ENCODE measurements around the gene NMNAT3.

The NMNAT3 gene

DNA sequence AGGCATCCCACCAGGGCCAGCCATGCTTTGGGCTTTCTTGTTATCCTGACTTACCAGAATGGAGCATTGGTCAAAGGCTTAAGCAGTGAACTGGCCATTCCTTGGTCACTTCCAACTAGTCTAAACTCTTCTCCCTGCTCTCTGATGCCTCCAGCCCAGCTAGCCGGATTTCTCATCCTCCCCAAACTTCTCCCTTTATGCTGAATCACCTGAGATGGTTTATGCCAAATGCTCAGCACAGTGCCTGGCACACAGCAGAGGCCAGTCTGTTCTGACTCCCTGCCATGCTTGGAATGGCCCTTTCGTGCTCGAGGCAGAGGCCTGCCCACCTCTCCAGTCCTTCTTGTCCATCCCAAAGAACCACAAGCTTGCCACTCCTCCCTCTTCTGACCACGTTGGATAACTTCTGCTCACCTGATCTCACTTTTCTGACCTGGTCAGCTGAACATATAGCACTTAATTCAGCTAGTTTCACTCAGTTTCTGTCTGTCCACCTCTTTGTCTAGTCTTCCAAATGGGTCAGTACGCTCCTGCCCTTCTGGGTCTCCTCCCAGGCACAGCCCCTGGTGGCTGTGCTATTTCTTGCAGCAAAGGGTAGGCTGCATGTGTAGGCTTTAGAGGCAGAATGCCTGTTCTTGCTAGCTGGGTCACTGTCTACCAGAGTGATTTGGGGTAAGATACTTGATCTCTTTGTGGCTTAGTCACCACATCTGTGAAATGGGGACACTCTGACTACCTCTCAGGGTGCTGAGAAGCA lies 136.1 kb downstream of the NMNAT3 start:
- ChIA-PET CTCF (interaction anchor here (1.0 kb wide), 1 partner anchor 23 kb away, joined by 4 read pairs; no protein-coding TSS in a partner anchor), POLR2A (no interaction called here)
- no peak for TF ChIP-seq PKNOX1 (IDR thresholded peaks at IDR 0.05)
- TF ChIP-seq SUZ12 (IDR thresholded peaks at IDR 0.05) = no peak
- TF ChIP-seq HDGF (IDR thresholded peaks at IDR 0.05; ENCODE audit: borderline replicate concordance) = no peak
- TF ChIP-seq CTBP1 (IDR thresholded peaks at IDR 0.05; ENCODE audit: borderline replicate concordance) = no peak
- no peak for TF ChIP-seq NFRKB (IDR thresholded peaks at IDR 0.05)
- TF ChIP-seq ELF4 (IDR thresholded peaks at IDR 0.05) = no peak
- TF ChIP-seq ARNT (IDR thresholded peaks at IDR 0.05) = no peak
- TF ChIP-seq TARDBP (IDR thresholded peaks at IDR 0.05) = no peak
- no peak for TF ChIP-seq BHLHE40 (IDR thresholded peaks at IDR 0.05; ENCODE audit: borderline replicate concordance)
- no peak for DNase-seq (ENCODE audit: extremely low spot score)

DNA sequence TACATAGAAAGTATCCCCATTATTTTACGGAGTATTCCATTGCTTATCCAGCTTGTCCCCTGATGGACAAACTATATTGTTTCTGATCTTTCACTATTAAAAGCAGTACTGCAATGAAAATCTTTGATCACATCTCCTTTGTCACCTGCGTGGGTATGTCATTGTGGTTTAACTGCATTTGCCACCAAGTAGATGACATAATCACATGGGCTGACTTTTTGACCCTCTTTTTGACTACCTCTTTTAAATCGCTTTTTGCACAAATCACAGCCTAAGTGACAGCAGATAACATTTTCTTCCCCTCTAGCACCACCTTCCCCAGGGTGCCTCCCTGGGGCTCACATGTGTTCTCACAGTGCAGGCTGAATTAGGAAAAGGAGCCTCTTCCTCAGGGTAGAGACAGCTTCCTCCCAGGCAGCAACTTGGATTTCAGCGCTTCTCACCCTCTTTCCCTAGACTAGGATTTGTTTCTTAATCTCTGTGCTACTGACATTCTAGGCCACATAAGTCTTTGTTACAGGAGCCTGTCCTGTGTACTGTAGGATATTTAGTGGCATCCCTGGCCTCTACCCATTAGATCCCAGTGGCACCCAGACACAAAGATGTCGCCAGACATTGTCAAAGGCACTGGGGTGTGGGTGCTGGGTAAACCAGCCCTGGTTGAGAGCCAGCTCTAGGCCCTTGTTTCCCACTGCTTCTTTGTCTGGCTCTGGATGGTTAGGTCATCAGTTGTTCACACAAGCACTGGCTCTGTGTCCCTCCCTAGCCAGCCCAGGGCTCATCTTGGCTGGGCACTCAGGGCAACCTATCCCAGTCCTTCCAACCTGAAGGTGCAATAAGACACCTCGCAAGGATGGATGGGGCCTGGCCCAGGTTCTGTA lies 136.9 kb downstream of the NMNAT3 start:
- POLR2A ChIA-PET = no interaction called here
- no peak for TF ChIP-seq SP1 (IDR thresholded peaks at IDR 0.05)
- peak; percentile 33 for TF ChIP-seq PKNOX1 (IDR thresholded peaks at IDR 0.05)
- TF ChIP-seq FOXK2 (IDR thresholded peaks at IDR 0.05) = no peak
- TF ChIP-seq NFRKB (IDR thresholded peaks at IDR 0.05) = no peak
- CTCF ChIA-PET = no interaction called here
- DNase-seq (ENCODE audit: extremely low spot score) = no peak

- CTCF ChIA-PET = no interaction called here
Observed at GRCh38 chr3:139538733-139539132, 139.0 kb downstream of the NMNAT3 start.

GRCh38 chr3:139537795-139538621 lies 139.8 kb downstream of the NMNAT3 start:
- CTCF ChIA-PET = no interaction called here
- no peak for DNase-seq (ENCODE audit: extremely low spot score)
- POLR2A ChIA-PET = no interaction called here
- TF ChIP-seq TARDBP (IDR thresholded peaks at IDR 0.05) (no peak), L3MBTL2 (conservative IDR thresholded peaks at IDR 0.05) (no peak), HDGF (IDR thresholded peaks at IDR 0.05; ENCODE audit: borderline replicate concordance) (no peak), FOXK2 (IDR thresholded peaks at IDR 0.05) (no peak), LEF1 (IDR thresholded peaks at IDR 0.05; ENCODE audit: borderline replicate concordance) (no peak), FOXA1 (IDR thresholded peaks at IDR 0.05) (no peak), ELF4 (IDR thresholded peaks at IDR 0.05) (no peak), ZNF384 (IDR thresholded peaks at IDR 0.05) (no peak), CTBP1 (IDR thresholded peaks at IDR 0.05; ENCODE audit: borderline replicate concordance) (no peak), NFRKB (IDR thresholded peaks at IDR 0.05) (no peak), SP1 (IDR thresholded peaks at IDR 0.05) (no peak), FOXM1 (IDR thresholded peaks at IDR 0.05; ENCODE audit: borderline replicate concordance) (no peak), ARNT (IDR thresholded peaks at IDR 0.05) (no peak), PKNOX1 (IDR thresholded peaks at IDR 0.05) (no peak), BHLHE40 (IDR thresholded peaks at IDR 0.05; ENCODE audit: borderline replicate concordance) (no peak), SUZ12 (IDR thresholded peaks at IDR 0.05) (no peak)

More at GRCh38 chr3:139538733-139539132, 139.0 kb downstream of the NMNAT3 start:
- TF ChIP-seq L3MBTL2 (conservative IDR thresholded peaks at IDR 0.05) (no peak), ELF4 (IDR thresholded peaks at IDR 0.05) (no peak), BHLHE40 (IDR thresholded peaks at IDR 0.05; ENCODE audit: borderline replicate concordance) (no peak), TARDBP (IDR thresholded peaks at IDR 0.05) (no peak), NFRKB (IDR thresholded peaks at IDR 0.05) (no peak), PKNOX1 (IDR thresholded peaks at IDR 0.05) (no peak), SUZ12 (IDR thresholded peaks at IDR 0.05) (no peak), SP1 (IDR thresholded peaks at IDR 0.05) (no peak), LEF1 (IDR thresholded peaks at IDR 0.05; ENCODE audit: borderline replicate concordance) (no peak), FOXA1 (IDR thresholded peaks at IDR 0.05) (no peak), ZNF384 (IDR thresholded peaks at IDR 0.05) (no peak), ARNT (IDR thresholded peaks at IDR 0.05) (no peak), FOXM1 (IDR thresholded peaks at IDR 0.05; ENCODE audit: borderline replicate concordance) (no peak), HDGF (IDR thresholded peaks at IDR 0.05; ENCODE audit: borderline replicate concordance) (no peak), FOXK2 (IDR thresholded peaks at IDR 0.05) (no peak), CTBP1 (IDR thresholded peaks at IDR 0.05; ENCODE audit: borderline replicate concordance) (no peak)
- POLR2A ChIA-PET = no interaction called here
- DNase-seq (ENCODE audit: extremely low spot score) = no peak

DNA sequence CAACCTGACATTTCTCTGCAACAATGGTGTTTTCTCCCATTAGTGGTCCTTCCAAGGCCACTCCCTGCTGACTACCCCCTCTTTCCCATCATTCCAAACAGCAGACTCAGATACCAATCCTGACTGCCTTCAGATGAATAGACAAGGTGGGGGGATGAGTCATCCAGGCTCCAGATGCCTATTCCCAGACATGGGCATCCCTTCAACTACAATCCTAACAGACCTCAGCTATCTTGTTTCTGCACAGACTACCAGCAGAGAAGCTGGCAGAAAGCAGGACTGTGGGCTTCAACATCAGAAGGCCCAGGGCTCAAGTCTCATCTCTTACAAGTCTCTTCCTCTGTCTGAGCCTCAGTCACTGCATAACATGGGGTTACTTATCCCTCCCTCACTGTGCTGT lies 140.4 kb downstream of the NMNAT3 start:
- TF ChIP-seq SUZ12 (IDR thresholded peaks at IDR 0.05) = no peak
- no peak for TF ChIP-seq FOXM1 (IDR thresholded peaks at IDR 0.05; ENCODE audit: borderline replicate concordance)
- no peak for TF ChIP-seq FOXK2 (IDR thresholded peaks at IDR 0.05)
- no peak for TF ChIP-seq ELF4 (IDR thresholded peaks at IDR 0.05)
- TF ChIP-seq HDGF (IDR thresholded peaks at IDR 0.05; ENCODE audit: borderline replicate concordance) = no peak
- no peak for TF ChIP-seq LEF1 (IDR thresholded peaks at IDR 0.05; ENCODE audit: borderline replicate concordance)
- TF ChIP-seq SP1 (IDR thresholded peaks at IDR 0.05) = no peak
- no peak for TF ChIP-seq CTBP1 (IDR thresholded peaks at IDR 0.05; ENCODE audit: borderline replicate concordance)
- TF ChIP-seq ARNT (IDR thresholded peaks at IDR 0.05) = no peak
- no peak for TF ChIP-seq ZNF384 (IDR thresholded peaks at IDR 0.05)
- no peak for TF ChIP-seq BHLHE40 (IDR thresholded peaks at IDR 0.05; ENCODE audit: borderline replicate concordance)
- TF ChIP-seq L3MBTL2 (conservative IDR thresholded peaks at IDR 0.05) = no peak
- TF ChIP-seq FOXA1 (IDR thresholded peaks at IDR 0.05) = no peak
- no peak for TF ChIP-seq NFRKB (IDR thresholded peaks at IDR 0.05)
- no peak for TF ChIP-seq PKNOX1 (IDR thresholded peaks at IDR 0.05)
- no peak for TF ChIP-seq TARDBP (IDR thresholded peaks at IDR 0.05)
- ChIA-PET CTCF (no interaction called here), POLR2A (no interaction called here)
- DNase-seq (ENCODE audit: extremely low spot score) = no peak

All from HEK293T (cell line).